HG02870 (cell line): ENCODE measurements around the gene SELENOT.

Source experiments
- ATAC-seq: cut with Tn5 transposase; IDR thresholded peaks from one replicate; pipeline ENCODE4 v1.9.1; 2021; ENCODE audit warnings: mild to moderate bottlenecking, moderate library complexity; ENCODE audit not compliant: unreplicated experiment

Gene SELENOT

DNA sequence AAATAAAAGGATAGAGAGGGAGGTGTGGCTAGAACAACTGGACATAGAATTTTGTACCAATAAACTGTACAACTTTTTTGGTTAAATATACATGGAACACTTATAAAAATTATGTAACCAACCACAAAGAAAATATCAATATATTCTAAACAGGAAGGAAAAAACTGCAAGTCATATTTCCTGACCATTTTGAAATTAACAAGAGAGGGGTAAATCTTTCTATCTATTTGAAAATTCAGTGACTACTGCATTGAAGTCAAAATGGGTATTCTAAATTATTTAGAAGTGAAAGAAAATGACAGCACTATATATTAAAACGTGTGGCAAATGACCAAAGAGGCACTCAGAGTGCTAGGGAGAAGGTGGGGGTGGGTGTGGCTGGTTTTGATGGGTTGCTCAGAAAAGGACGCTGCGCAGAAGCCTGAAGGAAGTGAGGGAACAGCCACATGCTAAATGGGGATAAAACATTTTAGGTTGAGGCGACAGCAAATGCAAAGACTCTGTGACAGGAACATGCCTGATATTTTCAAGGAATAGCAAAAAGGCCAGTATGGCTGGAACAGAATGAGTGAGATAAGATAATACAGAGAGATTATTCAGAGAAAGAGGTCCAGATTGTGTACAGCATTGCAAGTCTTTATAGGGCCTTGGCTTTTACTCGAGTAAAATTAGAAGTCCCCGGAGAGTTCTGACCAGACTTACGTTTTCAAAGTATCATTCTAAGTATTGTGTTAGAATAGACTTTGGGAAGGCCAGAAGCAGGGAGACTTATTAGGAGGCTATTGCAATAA is 59.5 kb downstream of the SELENOT start:
- ATAC-seq = no peak

DNA sequence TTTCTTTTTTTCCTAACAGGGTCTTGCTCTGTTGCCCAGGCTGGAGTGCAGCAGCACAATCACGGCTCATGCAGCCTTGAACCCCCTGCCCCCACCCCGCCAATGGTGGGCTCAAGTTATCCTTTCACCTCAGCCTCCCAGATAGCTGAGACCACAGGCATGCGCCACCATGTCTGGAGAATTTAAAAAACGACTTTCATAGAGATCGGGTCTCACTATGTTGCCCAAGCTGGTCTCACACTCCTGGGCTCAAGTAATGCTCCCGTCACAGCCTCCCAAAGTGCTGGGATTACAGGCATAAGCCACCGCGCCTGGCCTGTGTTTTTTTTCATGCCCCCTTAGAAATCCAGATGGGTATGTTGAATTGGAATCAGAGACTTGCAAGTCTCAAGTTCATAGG is 60.3 kb downstream of the SELENOT start:
- ATAC-seq = no peak

DNA sequence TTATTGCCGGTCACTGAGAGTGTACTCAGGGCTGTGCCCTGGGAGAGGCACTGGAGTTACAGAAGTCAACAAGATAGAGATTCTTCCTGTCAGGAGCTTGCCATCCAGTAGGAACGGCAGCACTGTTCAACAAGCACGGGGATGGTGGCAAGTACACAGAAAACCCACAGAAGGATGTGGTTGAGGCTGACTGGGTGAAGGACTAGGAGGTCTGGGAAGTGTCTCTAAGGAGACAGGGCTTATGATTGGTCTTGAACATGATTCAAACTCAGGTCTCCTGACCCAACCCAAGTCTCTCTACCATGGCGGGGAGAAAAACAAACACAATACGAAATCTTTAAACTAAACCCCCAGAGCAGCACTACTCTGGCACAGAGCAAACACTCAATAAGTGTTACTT is 63.0 kb downstream of the SELENOT start:
- ATAC-seq = no peak

DNA sequence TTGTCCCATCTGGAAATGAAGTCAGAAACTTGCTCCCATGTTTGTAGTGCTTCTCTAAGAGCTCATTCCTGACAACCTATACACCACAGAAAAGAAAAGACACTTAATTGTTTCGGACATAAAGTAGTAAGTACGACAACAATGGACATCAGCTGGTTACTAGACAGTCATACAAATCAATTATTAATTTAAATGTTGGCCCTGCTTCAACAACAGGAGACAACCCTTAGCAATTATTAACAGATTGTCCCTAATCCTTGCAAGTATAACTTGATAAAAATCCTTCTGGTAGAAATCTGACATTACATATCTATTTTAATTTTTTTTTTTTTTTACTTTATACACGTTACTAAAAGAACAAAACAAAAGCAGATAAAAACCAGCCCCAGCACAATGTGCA is 70.8 kb downstream of the SELENOT start:
- ATAC-seq = no peak

DNA sequence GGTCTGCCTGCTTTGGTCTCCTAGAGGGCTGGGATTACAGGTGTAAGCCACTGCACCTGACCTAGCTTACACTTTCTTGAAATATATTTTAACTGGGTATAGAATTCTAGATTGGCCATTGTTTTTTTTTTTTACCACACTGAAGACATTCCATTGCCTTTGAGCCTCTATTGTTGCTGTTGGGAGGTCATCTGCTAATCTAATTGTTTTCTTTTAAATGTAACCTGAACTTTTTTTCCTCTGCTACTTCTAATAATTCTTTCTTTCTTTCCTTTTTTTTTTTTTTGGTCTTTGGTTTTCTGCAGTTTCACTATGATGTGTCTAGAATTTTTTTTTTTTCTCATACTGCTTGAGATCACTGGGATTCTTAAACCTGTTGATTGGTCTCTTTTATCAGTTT is 72.5 kb downstream of the SELENOT start:
- ATAC-seq = no peak
